K562 (cell line): ENCODE measurements around the gene HERC3. TPM values are rescaled to one million over a fixed set of nuclear protein-coding genes. Genes with fewer than 3 reads are reported as not detected.

Experiments used
- BMI1 ChIP-seq: fragments of 150-350 bp; IDR thresholded peaks from 2 replicates; pipeline ENCODE4 v1.6.1; 2014; ENCODE audit warnings: low read length
- DIDO1 ChIP-seq: fragments of 450-650 bp; IDR thresholded peaks from 2 replicates; pipeline ENCODE4 v1.6.1; 2016; ENCODE audit warnings: low read depth, missing biosample characterization, missing genetic modification characterization
- SP2 ChIP-seq: IDR thresholded peaks from 2 replicates; pipeline ENCODE4 v1.6.1; 2011; ENCODE audit warnings: mild to moderate bottlenecking, low read depth, low read length, moderate library complexity; ENCODE audit not compliant: poor library complexity, severe bottlenecking; ENCODE audit errors: extremely low read depth
- XRCC3 ChIP-seq: fragments of 450-650 bp; IDR thresholded peaks from 2 replicates; pipeline ENCODE4 v1.6.1; 2017; ENCODE audit warnings: mild to moderate bottlenecking, moderate library complexity
- ZNF133 ChIP-seq: fragments of 250-450 bp; sonication (Bioruptor Pico); IDR thresholded peaks from 2 replicates; pipeline ENCODE4 v1.4.0; 2020; ENCODE audit warnings: mild to moderate bottlenecking
- polyA plus RNA-seq, 8 experiments: library from polyadenylated mRNA; depleted of rRNA in 4 of 8; stranded (reverse) in 5 of 8; unstranded in 3 of 8; fragments of >200 nt; fragmentation: Nextera tagmentation in 2 of 8; fragmentation: Illumina TruSeq in 1 of 8; extraction: Ambion mirVana in 2 of 8; extraction: Trizol in 1 of 8; gene quantifications; 2 replicates each; pipeline versions ENCODE4 v1.2.1 to v1.2.3, GENCODE V29; 2011 to 2014; ENCODE audit warnings: inconsistent platforms in 1 of 8, missing spikeins in 1 of 8
- total RNA-seq, 7 experiments: library from RNA; depleted of rRNA in 6 of 7; stranded (reverse); fragments of >200 nt in 6 of 7; fragmentation: Illumina TruSeq in 2 of 7; extraction: Trizol in 2 of 7; gene quantifications; 2 replicates each; pipeline versions ENCODE4 v1.2.1 to v1.2.3, GENCODE V29; 2011 to 2021; ENCODE audit warnings: low replicate concordance in 1 of 7
- TF ChIP-seq, protein P1 (sequence below): fragments of 250-450 bp; sonication (Bioruptor Pico); IDR thresholded peaks from 2 replicates; pipeline ENCODE4 v1.4.0; 2020

Gene HERC3
- total and polyA plus RNA-seq, 9 of the 15 experiments (the other 6 are each of a cell fraction or from before 2014, with no cell fraction given): 1.8 to 13.1 (median 7.6) TPM

DNA sequence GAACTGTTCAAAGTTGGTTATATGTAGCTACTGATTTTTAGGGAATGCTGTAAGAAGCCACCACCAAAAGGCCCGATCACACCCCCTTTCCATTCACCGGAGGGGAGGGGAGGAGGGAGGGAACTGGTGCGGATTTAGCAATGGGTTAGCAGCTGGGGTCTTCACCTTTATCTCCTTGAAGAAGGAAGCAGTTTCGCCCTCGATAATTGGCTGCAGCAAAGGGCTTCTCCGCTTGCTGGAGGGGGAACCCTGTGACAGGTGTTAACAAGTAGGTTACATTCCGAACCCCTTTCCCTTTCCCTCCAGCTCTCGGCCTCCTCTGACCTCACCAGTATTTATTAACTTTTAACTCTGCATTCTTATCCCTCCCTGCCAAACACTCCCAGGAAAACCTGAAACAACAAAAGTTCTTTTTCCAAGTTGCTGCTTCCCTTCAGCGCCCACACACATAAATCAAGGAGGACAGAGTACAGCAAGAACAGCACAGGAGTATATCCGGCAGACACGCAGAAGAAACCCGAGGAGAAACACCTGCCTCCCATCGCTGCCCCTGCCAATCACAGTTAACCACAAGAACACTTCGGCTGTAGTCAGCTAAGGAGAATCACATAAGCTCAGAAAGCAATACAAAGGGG, 145.1 kb downstream of the HERC3 start (continued):
- no peak for TF ChIP-seq SP2
- no peak for TF ChIP-seq BMI1
- TF ChIP-seq, protein P1, sequence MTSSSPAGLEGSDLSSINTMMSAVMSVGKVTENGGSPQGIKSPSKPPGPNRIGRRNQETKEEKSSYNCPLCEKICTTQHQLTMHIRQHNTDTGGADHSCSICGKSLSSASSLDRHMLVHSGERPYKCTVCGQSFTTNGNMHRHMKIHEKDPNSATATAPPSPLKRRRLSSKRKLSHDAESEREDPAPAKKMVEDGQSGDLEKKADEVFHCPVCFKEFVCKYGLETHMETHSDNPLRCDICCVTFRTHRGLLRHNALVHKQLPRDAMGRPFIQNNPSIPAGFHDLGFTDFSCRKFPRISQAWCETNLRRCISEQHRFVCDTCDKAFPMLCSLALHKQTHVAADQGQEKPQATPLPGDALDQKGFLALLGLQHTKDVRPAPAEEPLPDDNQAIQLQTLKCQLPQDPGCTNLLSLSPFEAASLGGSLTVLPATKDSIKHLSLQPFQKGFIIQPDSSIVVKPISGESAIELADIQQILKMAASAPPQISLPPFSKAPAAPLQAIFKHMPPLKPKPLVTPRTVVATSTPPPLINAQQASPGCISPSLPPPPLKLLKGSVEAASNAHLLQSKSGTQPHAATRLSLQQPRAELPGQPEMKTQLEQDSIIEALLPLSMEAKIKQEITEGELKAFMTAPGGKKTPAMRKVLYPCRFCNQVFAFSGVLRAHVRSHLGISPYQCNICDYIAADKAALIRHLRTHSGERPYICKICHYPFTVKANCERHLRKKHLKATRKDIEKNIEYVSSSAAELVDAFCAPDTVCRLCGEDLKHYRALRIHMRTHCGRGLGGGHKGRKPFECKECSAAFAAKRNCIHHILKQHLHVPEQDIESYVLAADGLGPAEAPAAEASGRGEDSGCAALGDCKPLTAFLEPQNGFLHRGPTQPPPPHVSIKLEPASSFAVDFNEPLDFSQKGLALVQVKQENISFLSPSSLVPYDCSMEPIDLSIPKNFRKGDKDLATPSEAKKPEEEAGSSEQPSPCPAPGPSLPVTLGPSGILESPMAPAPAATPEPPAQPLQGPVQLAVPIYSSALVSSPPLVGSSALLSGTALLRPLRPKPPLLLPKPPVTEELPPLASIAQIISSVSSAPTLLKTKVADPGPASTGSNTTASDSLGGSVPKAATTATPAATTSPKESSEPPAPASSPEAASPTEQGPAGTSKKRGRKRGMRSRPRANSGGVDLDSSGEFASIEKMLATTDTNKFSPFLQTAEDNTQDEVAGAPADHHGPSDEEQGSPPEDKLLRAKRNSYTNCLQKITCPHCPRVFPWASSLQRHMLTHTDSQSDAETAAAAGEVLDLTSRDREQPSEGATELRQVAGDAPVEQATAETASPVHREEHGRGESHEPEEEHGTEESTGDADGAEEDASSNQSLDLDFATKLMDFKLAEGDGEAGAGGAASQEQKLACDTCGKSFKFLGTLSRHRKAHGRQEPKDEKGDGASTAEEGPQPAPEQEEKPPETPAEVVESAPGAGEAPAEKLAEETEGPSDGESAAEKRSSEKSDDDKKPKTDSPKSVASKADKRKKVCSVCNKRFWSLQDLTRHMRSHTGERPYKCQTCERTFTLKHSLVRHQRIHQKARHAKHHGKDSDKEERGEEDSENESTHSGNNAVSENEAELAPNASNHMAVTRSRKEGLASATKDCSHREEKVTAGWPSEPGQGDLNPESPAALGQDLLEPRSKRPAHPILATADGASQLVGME: no peak
- TF ChIP-seq ZNF133 (CRISPR knock-in tag): no peak
- TF ChIP-seq XRCC3: no peak
- TF ChIP-seq DIDO1 (tag): no peak
